Activated naive CD8-positive, alpha-beta T cell treated with anti-CD3 and anti-CD28 coated beads for 36 hours (primary cell): ENCODE data around the gene CDK2AP2. TPM values are rescaled to one million over a fixed set of nuclear protein-coding genes. Genes with fewer than 3 reads are reported as not detected.
"Not testable (repeated sequence)": the region's sequence is repeated elsewhere in the genome, so short reads cannot be mapped to it uniquely, and the experiment has no call there.

Source experiments
- DNase-seq: peaks from one replicate; pipeline ENCODE4 v3.0.0; 2021
- H3K27ac Mint-ChIP-seq: one replicate; pipeline ENCODE4 v1.8.0; 2022; ENCODE audit warnings: mild to moderate bottlenecking, moderate library complexity, mixed read lengths
- H3K27me3 Mint-ChIP-seq: one replicate; pipeline ENCODE4 v1.8.0; 2022; ENCODE audit warnings: mild to moderate bottlenecking, mixed read lengths
- H3K36me3 Mint-ChIP-seq: one replicate; pipeline ENCODE4 v1.8.0; 2021; ENCODE audit warnings: mild to moderate bottlenecking, mixed read lengths
- H3K4me1 Mint-ChIP-seq: one replicate; pipeline ENCODE4 v1.8.0; 2021; ENCODE audit warnings: mixed read lengths
- H3K4me3 Mint-ChIP-seq: one replicate; pipeline ENCODE4 v1.8.0; 2022; ENCODE audit warnings: mild to moderate bottlenecking, moderate library complexity, mixed read lengths
- H3K9me3 Mint-ChIP-seq: one replicate; pipeline ENCODE4 v1.8.0; 2022; ENCODE audit warnings: mixed read lengths
- total RNA-seq, 2 experiments: library from RNA; stranded (reverse); gene quantifications; one replicate each; pipeline ENCODE4 v1.2.3, GENCODE V29; 2021

The CDK2AP2 gene
- total RNA-seq, 2 experiments from 2014 or later = 49.7 to 50.5 TPM

GRCh38 chr11:67477344-67478050, 30.5 kb downstream of the CDK2AP2 start:
- H3K27ac Mint-ChIP-seq, DNase-seq, H3K4me3 Mint-ChIP-seq, H3K4me1 Mint-ChIP-seq, H3K27me3 Mint-ChIP-seq, H3K9me3 Mint-ChIP-seq, H3K36me3 Mint-ChIP-seq: not testable (repeated sequence)

GRCh38 chr11:67476692-67477091, 31.3 kb downstream of the CDK2AP2 start:
- H3K4me3 Mint-ChIP-seq, H3K27ac Mint-ChIP-seq, H3K9me3 Mint-ChIP-seq, H3K36me3 Mint-ChIP-seq, H3K4me1 Mint-ChIP-seq, DNase-seq, H3K27me3 Mint-ChIP-seq: not testable (repeated sequence)

GRCh38 chr11:67472882-67473281, 35.1 kb downstream of the CDK2AP2 start:
- H3K9me3 Mint-ChIP-seq = no peaks in the 10 kb centered on the region
- no peak overlapping the region for H3K27ac Mint-ChIP-seq
- no peak for DNase-seq
- H3K4me3 Mint-ChIP-seq = no peak overlapping the region
- H3K27me3 Mint-ChIP-seq = no peaks in the 10 kb centered on the region
- H3K36me3 Mint-ChIP-seq = no peaks in the 10 kb centered on the region
- peaks cover 8% of the 10 kb centered on the region for H3K4me1 Mint-ChIP-seq

GRCh38 chr11:67470337-67471002, 37.5 kb downstream of the CDK2AP2 start:
- Mint-ChIP-seq H3K27me3 (no peaks in the 10 kb centered on the region), H3K4me1 (peaks cover 20% of the 10 kb centered on the region), H3K4me3 (no peak overlapping the region), H3K27ac (peak overlapping the region; percentile 5), H3K9me3 (no peaks in the 10 kb centered on the region), H3K36me3 (peaks cover 2% of the 10 kb centered on the region)
- DNase-seq = no peak

- H3K4me3 Mint-ChIP-seq = peak overlapping the region; percentile 73
- H3K4me1 Mint-ChIP-seq = peaks cover 24% of the 10 kb centered on the region
- no peak for DNase-seq
- H3K27me3 Mint-ChIP-seq = no peaks in the 10 kb centered on the region
- H3K9me3 Mint-ChIP-seq = no peaks in the 10 kb centered on the region
- H3K27ac Mint-ChIP-seq = peak overlapping the region; percentile 79
- H3K36me3 Mint-ChIP-seq = peaks cover 5% of the 10 kb centered on the region
These were observed 38.5 kb downstream of the CDK2AP2 start for GRCh38 chr11:67469508-67469811.

- Mint-ChIP-seq H3K4me3 (peak within 1 kb of the TSS; percentile 87), H3K27ac (peak within 1 kb of the TSS; percentile 79), H3K36me3 (peaks cover 5% of the 10 kb centered on the region), H3K27me3 (no peaks in the 10 kb centered on the region), H3K4me1 (peaks cover 28% of the 10 kb centered on the region), H3K9me3 (no peaks in the 10 kb centered on the region)
- peak; percentile 95 for DNase-seq
These were observed 39.0 kb downstream of the CDK2AP2 start, which contains the start of gene TMEM134 for GRCh38 chr11:67468759-67469507. Gene TMEM134, minus strand, starts transcription at chr11:67469251. Its CDS starts 59 bp downstream, at chr11:67469192.

GRCh38 chr11:67468456-67468758, 39.6 kb downstream of the CDK2AP2 start:
- Mint-ChIP-seq H3K4me1 (peaks cover 28% of the 10 kb centered on the region), H3K27ac (peak overlapping the region; percentile 79), H3K36me3 (peaks cover 5% of the 10 kb centered on the region), H3K4me3 (peak overlapping the region; percentile 87), H3K9me3 (no peaks in the 10 kb centered on the region), H3K27me3 (no peaks in the 10 kb centered on the region)
- no peak for DNase-seq

GRCh38 chr11:67468056-67468455, 39.9 kb downstream of the CDK2AP2 start:
- Mint-ChIP-seq H3K27me3 (no peaks in the 10 kb centered on the region), H3K4me1 (peaks cover 28% of the 10 kb centered on the region), H3K4me3 (peak overlapping the region; percentile 87), H3K27ac (peak overlapping the region; percentile 79), H3K36me3 (peaks cover 5% of the 10 kb centered on the region), H3K9me3 (no peaks in the 10 kb centered on the region)
- DNase-seq = peak; percentile 43

- H3K27ac Mint-ChIP-seq = peak overlapping the region; percentile 64
- no peaks in the 10 kb centered on the region for H3K27me3 Mint-ChIP-seq
- peaks cover 28% of the 10 kb centered on the region for H3K4me1 Mint-ChIP-seq
- H3K9me3 Mint-ChIP-seq = no peaks in the 10 kb centered on the region
- DNase-seq = no peak
- peak overlapping the region; percentile 87 for H3K4me3 Mint-ChIP-seq
- H3K36me3 Mint-ChIP-seq = peaks cover 5% of the 10 kb centered on the region
These were observed 40.8 kb downstream of the CDK2AP2 start for GRCh38 chr11:67466962-67467771.

GRCh38 chr11:67466367-67466766, 41.6 kb downstream of the CDK2AP2 start:
- Mint-ChIP-seq H3K27ac (peak overlapping the region; percentile 25), H3K4me1 (peaks cover 28% of the 10 kb centered on the region), H3K4me3 (no peak overlapping the region), H3K36me3 (peaks cover 5% of the 10 kb centered on the region), H3K9me3 (no peaks in the 10 kb centered on the region), H3K27me3 (no peaks in the 10 kb centered on the region)
- no peak for DNase-seq

GRCh38 chr11:67465530-67465929, 42.4 kb downstream of the CDK2AP2 start:
- H3K9me3 Mint-ChIP-seq, H3K27me3 Mint-ChIP-seq, DNase-seq, H3K36me3 Mint-ChIP-seq: not testable (repeated sequence)
- H3K4me3 Mint-ChIP-seq = peak overlapping the region; percentile 87
- H3K4me1 Mint-ChIP-seq = peaks cover 28% of the 10 kb centered on the region
- H3K27ac Mint-ChIP-seq = peak overlapping the region; percentile 92

- Mint-ChIP-seq H3K27ac (peak overlapping the region; percentile 92), H3K9me3 (no peaks in the 10 kb centered on the region), H3K4me3 (peak overlapping the region; percentile 87), H3K4me1 (peaks cover 29% of the 10 kb centered on the region), H3K36me3 (peaks cover 5% of the 10 kb centered on the region), H3K27me3 (no peaks in the 10 kb centered on the region)
- no peak for DNase-seq
These were observed 42.8 kb downstream of the CDK2AP2 start for GRCh38 chr11:67465189-67465510.

- H3K9me3 Mint-ChIP-seq = no peaks in the 10 kb centered on the region
- H3K4me1 Mint-ChIP-seq = peaks cover 29% of the 10 kb centered on the region
- peak overlapping the region; percentile 87 for H3K4me3 Mint-ChIP-seq
- DNase-seq = peak; percentile 94
- H3K27ac Mint-ChIP-seq = peak overlapping the region; percentile 92
- H3K36me3 Mint-ChIP-seq = peaks cover 5% of the 10 kb centered on the region
- no peaks in the 10 kb centered on the region for H3K27me3 Mint-ChIP-seq
These were observed 43.4 kb downstream of the CDK2AP2 start for GRCh38 chr11:67464411-67465188.

GRCh38 chr11:67463680-67464410, 44.1 kb downstream of the CDK2AP2 start:
- Mint-ChIP-seq H3K27ac (peak overlapping the region; percentile 92), H3K9me3 (no peaks in the 10 kb centered on the region), H3K27me3 (no peaks in the 10 kb centered on the region), H3K4me1 (peaks cover 27% of the 10 kb centered on the region), H3K36me3 (peaks cover 5% of the 10 kb centered on the region), H3K4me3 (peak overlapping the region; percentile 87)
- DNase-seq = no peak
